IPS-18c (cell line): ENCODE results near the gene POC5.
"Not testable (repeated sequence)": the region's sequence is repeated elsewhere in the genome, so short reads cannot be mapped to it uniquely, and the experiment has no call there.

Experiments
- H3K4me3 ChIP-seq: 2 replicates; pipeline ENCODE4 v1.7.0; 2013; ENCODE audit warnings: low read depth, mild to moderate bottlenecking, low read length, moderate library complexity; ENCODE audit not compliant: insufficient read depth
- H3K9me3 ChIP-seq: one replicate; pipeline ENCODE4 v1.6.1; 2013; ENCODE audit warnings: mild to moderate bottlenecking, low read length, moderate library complexity; ENCODE audit not compliant: control insufficient read depth, insufficient read depth

The POC5 gene

GRCh38 chr5:75717082-75717922 is at the start of gene POC5:
Gene POC5 (minus strand): TSS chr5:75717437. CDS start chr5:75712937, 4,500 bp downstream.
- Histone ChIP-seq H3K4me3 (peak within 1 kb of the TSS; percentile 86), H3K9me3 (no peaks in the 10 kb centered on the region)

GRCh38 chr5:75758116-75758515 is 40.9 kb upstream of the POC5 start:
- H3K9me3 ChIP-seq, result no peaks in the 10 kb centered on the region
- H3K4me3 ChIP-seq, result no peak overlapping the region

- H3K4me3 ChIP-seq, result no peak overlapping the region
- no peaks in the 10 kb centered on the region for H3K9me3 ChIP-seq
These were observed 39.7 kb upstream of the POC5 start for GRCh38 chr5:75756981-75757380.

- Histone ChIP-seq H3K9me3 (no peaks in the 10 kb centered on the region), H3K4me3 (no peak overlapping the region)
These were observed 39.0 kb upstream of the POC5 start for GRCh38 chr5:75756211-75756610.

- no peaks in the 10 kb centered on the region for H3K9me3 ChIP-seq
- no peak overlapping the region for H3K4me3 ChIP-seq
These were observed 35.9 kb upstream of the POC5 start for GRCh38 chr5:75753182-75753581.

- H3K4me3 ChIP-seq, result no peak overlapping the region
- no peaks in the 10 kb centered on the region for H3K9me3 ChIP-seq
These were observed 27.1 kb upstream of the POC5 start for GRCh38 chr5:75744355-75744754.

- Histone ChIP-seq H3K4me3 (no peak overlapping the region), H3K9me3 (no peaks in the 10 kb centered on the region)
These were observed 19.0 kb upstream of the POC5 start for GRCh38 chr5:75736273-75736672.

- Histone ChIP-seq H3K9me3 (no peaks in the 10 kb centered on the region), H3K4me3 (no peak overlapping the region)
These were observed 17.9 kb upstream of the POC5 start for GRCh38 chr5:75734913-75735789.

GRCh38 chr5:75733767-75734166 is 16.5 kb upstream of the POC5 start:
- Histone ChIP-seq H3K9me3 (no peaks in the 10 kb centered on the region), H3K4me3 (no peak overlapping the region)

- not testable (repeated sequence) for H3K4me3 ChIP-seq, H3K9me3 ChIP-seq
These were observed 14.3 kb upstream of the POC5 start for GRCh38 chr5:75731515-75731914.

- Histone ChIP-seq H3K4me3 (no peak overlapping the region), H3K9me3 (no peaks in the 10 kb centered on the region)
These were observed 12.1 kb upstream of the POC5 start for GRCh38 chr5:75729321-75729720.

- no peaks in the 10 kb centered on the region for H3K9me3 ChIP-seq
- H3K4me3 ChIP-seq, result no peak overlapping the region
These were observed 10.7 kb upstream of the POC5 start for GRCh38 chr5:75727931-75728330.

- H3K4me3 ChIP-seq, H3K9me3 ChIP-seq: not testable (repeated sequence)
These were observed 9.0 kb upstream of the POC5 start for GRCh38 chr5:75726224-75726623.

- no peaks in the 10 kb centered on the region for H3K9me3 ChIP-seq
- no peak overlapping the region for H3K4me3 ChIP-seq
These were observed 6.1 kb upstream of the POC5 start for GRCh38 chr5:75723378-75723777.

- H3K4me3 ChIP-seq, result no peak overlapping the region
- H3K9me3 ChIP-seq, result no peaks in the 10 kb centered on the region
These were observed 4.3 kb upstream of the POC5 start for GRCh38 chr5:75721573-75721972.

- no peak overlapping the region for H3K4me3 ChIP-seq
- no peaks in the 10 kb centered on the region for H3K9me3 ChIP-seq
These were observed 3.6 kb upstream of the POC5 start for GRCh38 chr5:75720882-75721281.

- peak overlapping the region; percentile 86 for H3K4me3 ChIP-seq
- H3K9me3 ChIP-seq, result no peaks in the 10 kb centered on the region
These were observed 539 bp downstream of the POC5 start for GRCh38 chr5:75716715-75717081.

- H3K9me3 ChIP-seq, result no peaks in the 10 kb centered on the region
- no peak overlapping the region for H3K4me3 ChIP-seq
These were observed 5.1 kb downstream of the POC5 start for GRCh38 chr5:75712091-75712490.
